ENCODE data around the gene FHIT. TPM values are rescaled to one million over a fixed set of nuclear protein-coding genes. Genes with fewer than 3 reads are reported as not detected.

FHIT gene
- total and polyA plus RNA-seq, 10 of the 15 experiments (the other 5 are each of a cell fraction or from before 2014, with no cell fraction given): 4.2 to 14.9 (median 9.4) TPM

- TF ChIP-seq HDGF (IDR thresholded peaks at IDR 0.05) (no peak), TCF3 (IDR thresholded peaks at IDR 0.05; ENCODE audit: borderline replicate concordance, insufficient read depth, low read depth, low read length) (no peak), CEBPB (IDR thresholded peaks at IDR 0.05; ENCODE audit: borderline replicate concordance in 1 of 2, low read depth in 2 of 2, low read length in 2 of 2) (no peak), EZH2 (IDR thresholded peaks at IDR 0.05; ENCODE audit: borderline replicate concordance, control insufficient read depth, low read depth, low read length) (no peak), NRF1 (conservative IDR thresholded peaks at IDR 0.05; ENCODE audit: low read depth, low read length) (no peak), HDAC2 (IDR thresholded peaks at IDR 0.05) (no peak), MTA2 (IDR thresholded peaks at IDR 0.05; ENCODE audit: low read depth) (peak; percentile 91), RBBP5 (conservative IDR thresholded peaks at IDR 0.05) (no peak), IKZF1 (conservative IDR thresholded peaks at IDR 0.05) (peak; percentile 35; the same call in 1 of the 2 replicates), PML (IDR thresholded peaks at IDR 0.05; ENCODE audit: low read length) (no peak), YY1 (IDR thresholded peaks at IDR 0.05; ENCODE audit: low read depth, low read length) (no peak), EP300 (IDR thresholded peaks at IDR 0.05; ENCODE audit: borderline replicate concordance in 1 of 2, control insufficient read depth in 1 of 2, low read depth in 2 of 2, low read length in 2 of 2) (peak in 1 of 2 experiments; percentile 36; a peak in 1 of 4 replicates), SREBF2 (IDR thresholded peaks at IDR 0.05; ENCODE audit: low read length) (no peak), STAT3 (IDR thresholded peaks at IDR 0.05; ENCODE audit: low read depth, low read length) (no peak), SMAD1 (IDR thresholded peaks at IDR 0.05; ENCODE audit: low read depth, partially characterized antibody) (no peak), BHLHE40 (IDR thresholded peaks at IDR 0.05; ENCODE audit: borderline replicate concordance in 1 of 2, low read depth in 2 of 2, low read length in 1 of 2) (peak in 1 of 2 experiments; percentile 35; a peak in 1 of 4 replicates), HSF1 (IDR thresholded peaks at IDR 0.05; ENCODE audit: low read depth, low read length) (no peak), BMI1 (IDR thresholded peaks at IDR 0.05; ENCODE audit: borderline replicate concordance) (no peak), IRF4 (IDR thresholded peaks at IDR 0.05; ENCODE audit: low read depth, low read length) (no peak), ATF2 (IDR thresholded peaks at IDR 0.05; ENCODE audit: low read length) (no peak), ZNF207 (IDR thresholded peaks at IDR 0.05; ENCODE audit: borderline replicate concordance) (no peak), BCL3 (IDR thresholded peaks at IDR 0.05; ENCODE audit: borderline replicate concordance, insufficient read depth, low read depth, low read length, poor library complexity, severe bottlenecking) (no peak), ZBTB4 (CRISPR knock-in tag; IDR thresholded peaks at IDR 0.05) (no peak), RCOR1 (conservative IDR thresholded peaks at IDR 0.05; ENCODE audit: low read depth, low read length) (no peak), RAD21 (IDR thresholded peaks at IDR 0.05; ENCODE audit: insufficient read depth, low read depth, low read length) (no peak)
Measured at GRCh38 chr3:60456180-60456579, 795.1 kb downstream of the FHIT start (continued).
